C4-2B (cell line): ENCODE measurements around the gene DNER.

Source experiments
- ZFX ChIP-seq: fragments of 450-650 bp; IDR thresholded peaks from 2 replicates; pipeline ENCODE4 v1.6.1; 2017
- TF ChIP-seq, protein P1 (sequence below): fragments of 450-650 bp; conservative IDR thresholded peaks from 2 replicates; pipeline ENCODE4 v1.5.1; 2017; ENCODE audit warnings: mild to moderate bottlenecking

DNA sequence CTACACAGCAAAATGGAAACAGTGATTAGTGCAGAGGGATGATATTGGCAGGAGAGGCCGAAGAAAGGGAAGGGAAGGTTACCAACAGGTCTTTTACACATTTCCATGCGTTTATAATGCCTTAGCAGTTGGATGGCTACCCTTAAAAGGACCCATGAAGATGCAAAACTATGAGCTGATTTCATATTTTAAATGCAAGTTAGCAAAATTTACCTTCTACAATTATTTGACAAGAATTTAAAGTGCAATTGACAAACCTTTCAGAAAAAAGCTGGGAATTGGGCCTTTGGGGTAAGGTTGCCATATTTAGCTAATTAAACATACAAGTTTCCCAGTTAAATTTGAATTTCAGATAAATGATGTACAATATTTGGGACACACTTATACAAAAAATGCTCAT, 13.3 kb downstream of the DNER start:
- TF ChIP-seq, protein P1, sequence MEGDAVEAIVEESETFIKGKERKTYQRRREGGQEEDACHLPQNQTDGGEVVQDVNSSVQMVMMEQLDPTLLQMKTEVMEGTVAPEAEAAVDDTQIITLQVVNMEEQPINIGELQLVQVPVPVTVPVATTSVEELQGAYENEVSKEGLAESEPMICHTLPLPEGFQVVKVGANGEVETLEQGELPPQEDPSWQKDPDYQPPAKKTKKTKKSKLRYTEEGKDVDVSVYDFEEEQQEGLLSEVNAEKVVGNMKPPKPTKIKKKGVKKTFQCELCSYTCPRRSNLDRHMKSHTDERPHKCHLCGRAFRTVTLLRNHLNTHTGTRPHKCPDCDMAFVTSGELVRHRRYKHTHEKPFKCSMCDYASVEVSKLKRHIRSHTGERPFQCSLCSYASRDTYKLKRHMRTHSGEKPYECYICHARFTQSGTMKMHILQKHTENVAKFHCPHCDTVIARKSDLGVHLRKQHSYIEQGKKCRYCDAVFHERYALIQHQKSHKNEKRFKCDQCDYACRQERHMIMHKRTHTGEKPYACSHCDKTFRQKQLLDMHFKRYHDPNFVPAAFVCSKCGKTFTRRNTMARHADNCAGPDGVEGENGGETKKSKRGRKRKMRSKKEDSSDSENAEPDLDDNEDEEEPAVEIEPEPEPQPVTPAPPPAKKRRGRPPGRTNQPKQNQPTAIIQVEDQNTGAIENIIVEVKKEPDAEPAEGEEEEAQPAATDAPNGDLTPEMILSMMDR, result no peak
- no peak for TF ChIP-seq ZFX
